HG02763 (cell line): ENCODE results near the gene MAP2K5.
"Not testable (repeated sequence)": the region's sequence is repeated elsewhere in the genome, so short reads cannot be mapped to it uniquely, and the experiment has no call there.

Experiments used
- ATAC-seq: cut with Tn5 transposase; IDR thresholded peaks from one replicate; pipeline ENCODE4 v1.9.1; 2021; ENCODE audit warnings: mild to moderate bottlenecking, moderate library complexity; ENCODE audit not compliant: unreplicated experiment

MAP2K5 gene

GRCh38 chr15:67652586-67652985 is 110.1 kb downstream of the MAP2K5 start:
- ATAC-seq: no peak

GRCh38 chr15:67660446-67660845 is 117.9 kb downstream of the MAP2K5 start:
- ATAC-seq: no peak

- ATAC-seq: no peak
Observed at GRCh38 chr15:67660874-67661606, 118.5 kb downstream of the MAP2K5 start.

GRCh38 chr15:67670647-67671305 is 128.3 kb downstream of the MAP2K5 start:
- ATAC-seq: no peak

GRCh38 chr15:67672834-67673233 is 130.3 kb downstream of the MAP2K5 start:
- not testable (repeated sequence) for ATAC-seq

- no peak for ATAC-seq
Observed at GRCh38 chr15:67674983-67675382, 132.5 kb downstream of the MAP2K5 start.

GRCh38 chr15:67678089-67678488 is 135.6 kb downstream of the MAP2K5 start:
- no peak for ATAC-seq

- no peak for ATAC-seq
Observed at GRCh38 chr15:67678993-67679392, 136.5 kb downstream of the MAP2K5 start.

- ATAC-seq: no peak
Observed at GRCh38 chr15:67680641-67681040, 138.1 kb downstream of the MAP2K5 start.

GRCh38 chr15:67685008-67685599 is 142.6 kb downstream of the MAP2K5 start:
- no peak for ATAC-seq

- no peak for ATAC-seq
Observed at GRCh38 chr15:67685716-67686115, 143.2 kb downstream of the MAP2K5 start.

GRCh38 chr15:67690936-67691335 is 148.4 kb downstream of the MAP2K5 start:
- no peak for ATAC-seq

- no peak for ATAC-seq
Observed at GRCh38 chr15:67691450-67691849, 148.9 kb downstream of the MAP2K5 start.

GRCh38 chr15:67692573-67692972 is 150.1 kb downstream of the MAP2K5 start:
- ATAC-seq: no peak

- ATAC-seq: no peak
Observed at GRCh38 chr15:67696087-67696486, 153.6 kb downstream of the MAP2K5 start.

GRCh38 chr15:67700023-67700422 is 157.5 kb downstream of the MAP2K5 start:
- ATAC-seq: no peak

GRCh38 chr15:67701669-67702068 is 159.2 kb downstream of the MAP2K5 start:
- ATAC-seq: no peak

- no peak for ATAC-seq
Observed at GRCh38 chr15:67707520-67708283, 165.2 kb downstream of the MAP2K5 start.

GRCh38 chr15:67708500-67708899 is 166.0 kb downstream of the MAP2K5 start:
- ATAC-seq: no peak

GRCh38 chr15:67715170-67715569 is 172.7 kb downstream of the MAP2K5 start:
- no peak for ATAC-seq

- no peak for ATAC-seq
Observed at GRCh38 chr15:67716171-67716570, 173.7 kb downstream of the MAP2K5 start.
